Endothelial cell of umbilical vein (primary cell): Measurements from ENCODE around the gene HAUS5. TPM values are rescaled to one million over a fixed set of nuclear protein-coding genes. Genes with fewer than 3 reads are reported as not detected.

Experiments used
- BruUV-seq: library from RNA; stranded (reverse); fragments of 400-500 nt; replicated peaks from 2 replicates; lab custom pipeline; 2021; lab: Mats Ljungman, UMichigan
- CTCF ChIA-PET: fragments of 300-600, 350-600 bp; sonication (Branson Sonifier 250); formaldehyde crosslinking; loops from one replicate; lab custom pipeline; 2021; ENCODE audit warnings: antibody characterized with exemption, inconsistent platforms; lab: Charles Lee
- POLR2A ChIA-PET: fragments of 300-600, 350-600 bp; sonication (Branson Sonifier 250); formaldehyde crosslinking; loops from one replicate; lab custom pipeline; 2021; ENCODE audit warnings: antibody characterized with exemption, inconsistent platforms; lab: Charles Lee
- DNase-seq: peaks from one replicate; pipeline ENCODE4 v3.0.0-alpha.2; 2011; ENCODE audit warnings: low read depth, low spot score
- FAIRE-seq: peaks from 2 replicates; lab custom pipeline; 2011; peaks lifted over from hg19 to GRCh38; lab: Jason Lieb, UNC
- H2AFZ ChIP-seq: 2 replicates; pipeline ENCODE4 v1.6.0; 2012; ENCODE audit warnings: low read depth, low read length, control low read depth, inconsistent platforms
- H3K27ac ChIP-seq: 2 replicates; pipeline ENCODE4 v1.5.1; 2011; ENCODE audit warnings: low read depth, mild to moderate bottlenecking, control low read depth, low read length, moderate library complexity; ENCODE audit not compliant: insufficient read depth
- H3K27me3 ChIP-seq, 2 experiments: 2 replicates each; pipeline versions ENCODE4 v1.6.0 to v1.6.1; 2011; ENCODE audit warnings: low read length in 2 of 2, mixed read lengths in 1 of 2; ENCODE audit not compliant: control insufficient read depth in 2 of 2, insufficient read depth in 2 of 2
- H3K36me3 ChIP-seq, 2 experiments: 2 replicates in 1 of 2; 3 replicates in 1 of 2; pipeline ENCODE4 v1.5.1; 2011; ENCODE audit warnings: low read length in 2 of 2, mild to moderate bottlenecking in 1 of 2, moderate library complexity in 1 of 2; ENCODE audit not compliant: control insufficient read depth in 2 of 2, insufficient read depth in 2 of 2; ENCODE audit errors: extremely low read depth in 1 of 2
- H3K4me1 ChIP-seq: 3 replicates; pipeline ENCODE4 v1.5.1; 2011; ENCODE audit warnings: mild to moderate bottlenecking, low read length; ENCODE audit not compliant: control insufficient read depth, insufficient read depth; ENCODE audit errors: extremely low read depth
- H3K4me2 ChIP-seq: 2 replicates; pipeline ENCODE4 v1.6.1; 2011; ENCODE audit warnings: low read length, control low read depth, mixed read lengths; ENCODE audit not compliant: insufficient read depth
- H3K4me3 ChIP-seq, 3 experiments: fragments of 200-600 bp in 1 of 3; sonication (generic), shearing (Covaris generic) in 1 of 3; replicated peaks in 1 of 3; 2 replicates each; pipeline ENCODE4 v1.5.1; 2011 to 2016; ENCODE audit warnings: control low read depth in 3 of 3, low read length in 3 of 3, mild to moderate bottlenecking in 2 of 3, inconsistent platforms in 1 of 3, low read depth in 1 of 3, moderate library complexity in 1 of 3; ENCODE audit not compliant: insufficient read depth in 1 of 3
- H3K79me2 ChIP-seq: 2 replicates; pipeline ENCODE4 v1.6.0; 2012; ENCODE audit warnings: low read length, inconsistent platforms; ENCODE audit not compliant: control insufficient read depth, insufficient read depth
- H3K9ac ChIP-seq: replicated peaks from 2 replicates; pipeline ENCODE3; 2011; ENCODE audit warnings: low read length, control low read depth; ENCODE audit not compliant: insufficient read depth; ENCODE audit errors: extremely low read depth
- H3K9me1 ChIP-seq: replicated peaks from 3 replicates; pipeline ENCODE4 v1.6.0; 2011; ENCODE audit warnings: mild to moderate bottlenecking, low read length; ENCODE audit not compliant: control insufficient read depth, insufficient read depth; ENCODE audit errors: extremely low read depth
- H3K9me3 ChIP-seq: replicated peaks from 2 replicates; pipeline ENCODE4 v1.5.1; 2012; ENCODE audit warnings: low read length, inconsistent platforms; ENCODE audit not compliant: control insufficient read depth, insufficient read depth
- H4K20me1 ChIP-seq: replicated peaks from 2 replicates; pipeline ENCODE3; 2011; ENCODE audit warnings: mild to moderate bottlenecking, low read length; ENCODE audit not compliant: control insufficient read depth, insufficient read depth; ENCODE audit errors: extremely low read depth
- EZH2 ChIP-seq: IDR thresholded peaks from 2 replicates; pipeline ENCODE4 v1.6.1; 2012; ENCODE audit warnings: borderline replicate concordance, low read depth, mild to moderate bottlenecking, moderate library complexity, low read length, inconsistent platforms; ENCODE audit not compliant: severe bottlenecking
- FOS ChIP-seq: IDR thresholded peaks from 2 replicates; pipeline ENCODE4 v1.6.1; 2011; ENCODE audit warnings: mild to moderate bottlenecking, low read length, moderate library complexity, borderline replicate concordance; ENCODE audit not compliant: insufficient read depth
- GATA2 ChIP-seq: IDR thresholded peaks from 2 replicates; pipeline ENCODE4 v1.7.0; 2011; ENCODE audit warnings: low read depth, mild to moderate bottlenecking, moderate library complexity, mixed read lengths, low read length; ENCODE audit not compliant: insufficient read length, insufficient read depth
- JUN ChIP-seq: IDR thresholded peaks from 2 replicates; pipeline ENCODE4 v1.6.1; 2011; ENCODE audit warnings: borderline replicate concordance, low read depth; ENCODE audit not compliant: insufficient read length, insufficient read depth
- MYC ChIP-seq: IDR thresholded peaks from one replicate; pipeline ENCODE4 v1.6.1; 2011; ENCODE audit warnings: mild to moderate bottlenecking, low read depth, low read length
- POLR2A ChIP-seq: IDR thresholded peaks from 2 replicates; pipeline ENCODE4 v1.6.1; 2012; ENCODE audit warnings: low read depth, mild to moderate bottlenecking, control low read depth, low read length
- POLR2AphosphoS5 ChIP-seq: IDR thresholded peaks from 2 replicates; pipeline ENCODE4 v1.6.1; 2012; ENCODE audit warnings: low read depth, mild to moderate bottlenecking, control low read depth, low read length, moderate library complexity; ENCODE audit not compliant: insufficient read depth
- dilution Hi-C: fragments of 300-500 bp; cut with MboI; formaldehyde crosslinking; loops from one replicate; pipeline ENCODE4 v1.15.0; 2019; ENCODE audit warnings: low sequenced_read_pairs; ENCODE audit not compliant: extremely low pct_ligation_motif_present
- intact Hi-C: fragments of 100-400 bp; cut with micrococcal nuclease; formaldehyde crosslinking; loops from one replicate; pipeline ENCODE4 v1.10.0; 2022
- polyA plus RNA-seq, 4 experiments: library from polyadenylated mRNA; depleted of rRNA in 3 of 4; stranded (reverse) in 3 of 4; unstranded in 1 of 4; fragments of >200 nt; gene quantifications; 2 replicates each; pipeline versions ENCODE4 v1.2.1 to v1.2.3, GENCODE V29; 2011 to 2012; ENCODE audit warnings: missing spikeins in 1 of 4
- total RNA-seq: library from RNA; stranded (reverse); gene quantifications from 2 replicates; pipeline ENCODE4 v1.2.3, GENCODE V29; 2021
- TF ChIP-seq, protein P1 (sequence below), 2 donors: IDR thresholded peaks; 1 replicate in 1 of 2; 2 replicates in 1 of 2; pipeline ENCODE4 v1.5.1; 2011; ENCODE audit warnings: low read length in 2 of 2, mild to moderate bottlenecking in 2 of 2, moderate library complexity in 2 of 2, control low read depth in 1 of 2, inconsistent platforms in 1 of 2, low read depth in 1 of 2; ENCODE audit not compliant: insufficient read depth in 1 of 2; ENCODE audit errors: extremely low read depth in 1 of 2
- TF ChIP-seq, protein P2 (sequence below): IDR thresholded peaks from 2 replicates; pipeline ENCODE4 v1.6.1; 2011; ENCODE audit not compliant: insufficient read depth, insufficient read length

Gene HAUS5
- total and polyA plus RNA-seq, 2 donors (not counting 3 experiments of a cell fraction or from before 2014, with no cell fraction given): 8.9 to 19.0 TPM

DNA sequence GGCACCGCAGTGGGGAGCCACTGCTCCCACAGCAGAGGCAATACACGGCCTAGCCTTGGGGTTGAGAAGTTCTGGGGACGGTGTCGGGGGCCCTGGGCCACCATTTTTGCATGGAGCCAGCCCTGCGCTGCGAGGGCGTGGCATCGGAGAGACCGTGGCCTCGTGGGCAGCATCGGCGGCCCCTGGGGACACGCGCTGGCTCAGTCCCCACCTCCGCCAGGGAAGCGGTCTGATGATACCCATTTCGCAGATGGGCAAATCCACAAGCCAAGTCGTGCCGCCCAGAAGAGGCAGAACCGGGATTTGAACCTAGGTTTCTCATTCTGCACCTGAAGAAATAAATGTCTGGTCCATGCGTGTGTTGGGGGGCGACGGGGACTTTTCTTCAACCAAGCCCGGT is 52.6 kb downstream of the HAUS5 start:
- Histone ChIP-seq H3K27me3 (peaks cover 0 to 1% of the 10 kb centered on the region in 2 experiments), H3K9me3 (no peaks in the 10 kb centered on the region), H3K9ac (no peak overlapping the region), H3K79me2 (no peaks in the 10 kb centered on the region), H4K20me1 (no peaks in the 10 kb centered on the region), H3K36me3 (peaks cover 0 to 2% of the 10 kb centered on the region in 2 experiments), H3K4me2 (no peak overlapping the region), H2AFZ (no peak overlapping the region), H3K4me3 (no peak overlapping the region), H3K27ac (no peak overlapping the region), H3K9me1 (no peaks in the 10 kb centered on the region), H3K4me1 (no peaks in the 10 kb centered on the region)
- CTCF ChIA-PET: no interaction called here
- POLR2A ChIA-PET: no interaction called here
- dilution Hi-C loops (no loop called here), intact Hi-C loops (no loop called here)
- TF ChIP-seq EZH2 (no peak), GATA2 (no peak), POLR2AphosphoS5 (no peak), JUN (no peak), FOS (no peak), MYC (no peak), POLR2A (no peak)
- TF ChIP-seq, protein P1, sequence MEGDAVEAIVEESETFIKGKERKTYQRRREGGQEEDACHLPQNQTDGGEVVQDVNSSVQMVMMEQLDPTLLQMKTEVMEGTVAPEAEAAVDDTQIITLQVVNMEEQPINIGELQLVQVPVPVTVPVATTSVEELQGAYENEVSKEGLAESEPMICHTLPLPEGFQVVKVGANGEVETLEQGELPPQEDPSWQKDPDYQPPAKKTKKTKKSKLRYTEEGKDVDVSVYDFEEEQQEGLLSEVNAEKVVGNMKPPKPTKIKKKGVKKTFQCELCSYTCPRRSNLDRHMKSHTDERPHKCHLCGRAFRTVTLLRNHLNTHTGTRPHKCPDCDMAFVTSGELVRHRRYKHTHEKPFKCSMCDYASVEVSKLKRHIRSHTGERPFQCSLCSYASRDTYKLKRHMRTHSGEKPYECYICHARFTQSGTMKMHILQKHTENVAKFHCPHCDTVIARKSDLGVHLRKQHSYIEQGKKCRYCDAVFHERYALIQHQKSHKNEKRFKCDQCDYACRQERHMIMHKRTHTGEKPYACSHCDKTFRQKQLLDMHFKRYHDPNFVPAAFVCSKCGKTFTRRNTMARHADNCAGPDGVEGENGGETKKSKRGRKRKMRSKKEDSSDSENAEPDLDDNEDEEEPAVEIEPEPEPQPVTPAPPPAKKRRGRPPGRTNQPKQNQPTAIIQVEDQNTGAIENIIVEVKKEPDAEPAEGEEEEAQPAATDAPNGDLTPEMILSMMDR (IDR thresholded peaks at IDR 0.05; ENCODE audit: extremely low read depth in 1 of 2, insufficient read depth in 1 of 2, low read depth in 1 of 2, low read length in 2 of 2): no peak
- TF ChIP-seq, protein P2, sequence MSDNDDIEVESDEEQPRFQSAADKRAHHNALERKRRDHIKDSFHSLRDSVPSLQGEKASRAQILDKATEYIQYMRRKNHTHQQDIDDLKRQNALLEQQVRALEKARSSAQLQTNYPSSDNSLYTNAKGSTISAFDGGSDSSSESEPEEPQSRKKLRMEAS: no peak
- FAIRE-seq: no peak
- DNase-seq: no peak
- BruUV-seq: no TSS peak
